Lung (tissue), 12 donors: Measurements from ENCODE around the gene TNFRSF13B. TPM values are rescaled to one million over a fixed set of nuclear protein-coding genes. Genes with fewer than 3 reads are reported as not detected.

Source experiments
- ATAC-seq: fragments of 200-7000 bp; cut with Tn5 transposase; one replicate; pipeline ENCODE4 v1.9.1; 2020; ENCODE audit warnings: moderate number of reproducible peaks; ENCODE audit not compliant: insufficient read depth, low FRiP score
- DNase-seq, 3 donors: peaks; one replicate each; pipeline ENCODE4 v3.0.0-alpha.2; 2013 to 2017
- H3K27ac ChIP-seq, 2 donors: one replicate each; pipeline ENCODE4 v1.5.1; 2013; ENCODE audit warnings: mild to moderate bottlenecking in 2 of 2, moderate library complexity in 2 of 2, control low read depth in 1 of 2, inconsistent platforms in 1 of 2, low read depth in 1 of 2, low read length in 1 of 2
- H3K27me3 ChIP-seq, 3 donors: one replicate each; pipeline ENCODE4 v1.5.1; 2013; ENCODE audit warnings: low read length in 2 of 3; ENCODE audit not compliant: control insufficient read depth in 3 of 3, insufficient read depth in 3 of 3
- H3K36me3 ChIP-seq, 4 donors: one replicate each; pipeline ENCODE4 v1.5.1; 2013; ENCODE audit warnings: low read length in 4 of 4, mild to moderate bottlenecking in 1 of 4, moderate library complexity in 1 of 4; ENCODE audit not compliant: control insufficient read depth in 4 of 4, insufficient read depth in 4 of 4
- H3K4me1 ChIP-seq, 5 donors: one replicate each; pipeline ENCODE4 v1.5.1; 2013; ENCODE audit warnings: low read length in 5 of 5, mild to moderate bottlenecking in 2 of 5, moderate library complexity in 1 of 5; ENCODE audit not compliant: control insufficient read depth in 5 of 5, insufficient read depth in 5 of 5
- H3K4me3 ChIP-seq: one replicate; pipeline ENCODE4 v1.5.1; 2013; ENCODE audit warnings: mild to moderate bottlenecking, control low read depth, moderate library complexity
- H3K9ac ChIP-seq, 2 donors: one replicate each; pipeline ENCODE4 v1.5.1; 2013; ENCODE audit warnings: low read length in 2 of 2, control low read depth in 1 of 2; ENCODE audit not compliant: insufficient read depth in 1 of 2
- H3K9me3 ChIP-seq, 4 donors: one replicate each; pipeline ENCODE4 v1.5.1; 2013; ENCODE audit warnings: low read length in 3 of 4, mild to moderate bottlenecking in 1 of 4, moderate library complexity in 1 of 4; ENCODE audit not compliant: control insufficient read depth in 4 of 4, insufficient read depth in 3 of 4
- WGBS, 2 donors: extraction: QIAGEN DNeasy Blood & Tissue Kit; methylation state at CpG; one replicate each; pipeline ENCODE4 v1.1.7; 2013; 5-methylcytosine and 5-hydroxymethylcytosine counted together
- polyA plus RNA-seq, 2 donors: library from polyadenylated mRNA; stranded (reverse); fragments of 200-250 nt; gene quantifications; one replicate each; pipeline ENCODE4 v1.2.1, GENCODE V29; 2013
- total RNA-seq, 2 donors: library from RNA; depleted of rRNA in 1 of 2; stranded (reverse); fragments of >200 nt in 1 of 2; gene quantifications; one replicate each; pipeline ENCODE4 v1.2.1, GENCODE V29; 2014 to 2021
- TF ChIP-seq, protein P1 (sequence below): IDR thresholded peaks from 2 replicates; pipeline ENCODE4 v1.5.1; 2012; ENCODE audit warnings: mild to moderate bottlenecking; ENCODE audit errors: control extremely low read depth, extremely low read depth
- donor health status: control.
- donor health status: control.
- donor health status: Bipolar disorder and iron deficiency.
- donor health status: healthy.
- donor health status: DM: yes; HTN: yes; CAD: no.

TNFRSF13B gene
- total and polyA plus RNA-seq, 4 donors = 0.08 to 1.4 (median 0.48) TPM

DNA sequence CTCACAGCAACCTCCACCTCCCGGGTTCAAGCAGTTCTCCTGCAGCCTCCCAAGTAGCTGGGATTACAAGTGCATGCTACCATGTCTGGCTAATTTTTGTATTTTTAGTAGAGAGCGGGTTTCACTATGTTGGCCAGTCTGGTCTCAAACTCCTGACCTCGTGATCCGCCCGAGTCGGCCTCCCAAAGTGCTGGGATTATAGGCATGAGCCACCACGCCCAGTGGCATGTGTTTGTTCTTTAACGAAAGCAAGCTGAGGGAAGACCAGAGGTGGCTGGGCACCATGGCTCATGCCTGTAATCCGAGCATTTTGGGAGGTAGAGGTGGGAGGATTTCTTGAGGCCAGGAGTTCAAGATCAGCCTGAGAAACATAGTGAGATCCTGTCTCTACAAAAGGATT, 18.1 kb downstream of the TNFRSF13B start:
- peaks cover 0 to 7% (median 3%) of the 10 kb centered on the region in 4 donors for H3K9me3 ChIP-seq
- no peak overlapping the region for H3K9ac ChIP-seq
- peaks cover 0 to 13% (median 12%) of the 10 kb centered on the region in 3 donors for H3K27me3 ChIP-seq
- TF ChIP-seq, protein P1, sequence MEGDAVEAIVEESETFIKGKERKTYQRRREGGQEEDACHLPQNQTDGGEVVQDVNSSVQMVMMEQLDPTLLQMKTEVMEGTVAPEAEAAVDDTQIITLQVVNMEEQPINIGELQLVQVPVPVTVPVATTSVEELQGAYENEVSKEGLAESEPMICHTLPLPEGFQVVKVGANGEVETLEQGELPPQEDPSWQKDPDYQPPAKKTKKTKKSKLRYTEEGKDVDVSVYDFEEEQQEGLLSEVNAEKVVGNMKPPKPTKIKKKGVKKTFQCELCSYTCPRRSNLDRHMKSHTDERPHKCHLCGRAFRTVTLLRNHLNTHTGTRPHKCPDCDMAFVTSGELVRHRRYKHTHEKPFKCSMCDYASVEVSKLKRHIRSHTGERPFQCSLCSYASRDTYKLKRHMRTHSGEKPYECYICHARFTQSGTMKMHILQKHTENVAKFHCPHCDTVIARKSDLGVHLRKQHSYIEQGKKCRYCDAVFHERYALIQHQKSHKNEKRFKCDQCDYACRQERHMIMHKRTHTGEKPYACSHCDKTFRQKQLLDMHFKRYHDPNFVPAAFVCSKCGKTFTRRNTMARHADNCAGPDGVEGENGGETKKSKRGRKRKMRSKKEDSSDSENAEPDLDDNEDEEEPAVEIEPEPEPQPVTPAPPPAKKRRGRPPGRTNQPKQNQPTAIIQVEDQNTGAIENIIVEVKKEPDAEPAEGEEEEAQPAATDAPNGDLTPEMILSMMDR = no peak
- no peaks in the 10 kb centered on the region for H3K36me3 ChIP-seq
- no peaks in the 10 kb centered on the region for H3K4me1 ChIP-seq
- H3K4me3 ChIP-seq = no peak overlapping the region
- no peak overlapping the region for H3K27ac ChIP-seq
- DNase-seq = no peak
- 88 to 89% methylated on average over 9 of the region's 9 CpGs for WGBS, 2 donors
- no peak for ATAC-seq

DNA sequence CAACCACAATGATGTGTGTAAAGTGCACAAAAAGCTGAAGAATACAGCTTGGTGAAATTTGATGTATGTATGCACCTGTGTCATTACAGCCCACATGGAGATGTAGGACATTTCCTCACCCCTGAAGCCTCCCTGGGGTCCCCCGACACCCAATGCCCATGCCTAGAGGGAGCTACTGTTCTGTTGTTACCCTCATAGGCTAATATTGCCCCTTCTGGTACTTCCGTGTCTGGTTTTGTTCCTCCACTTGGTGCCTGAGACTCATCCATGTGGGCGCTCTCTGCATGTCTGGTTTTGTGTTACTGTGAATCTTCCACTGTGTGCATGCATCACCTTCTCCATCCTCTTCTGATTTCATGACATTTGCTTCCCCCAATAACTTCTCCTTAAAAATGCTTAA, 18.6 kb downstream of the TNFRSF13B start:
- TF ChIP-seq, protein P1 = no peak
- DNase-seq = no peak

DNA sequence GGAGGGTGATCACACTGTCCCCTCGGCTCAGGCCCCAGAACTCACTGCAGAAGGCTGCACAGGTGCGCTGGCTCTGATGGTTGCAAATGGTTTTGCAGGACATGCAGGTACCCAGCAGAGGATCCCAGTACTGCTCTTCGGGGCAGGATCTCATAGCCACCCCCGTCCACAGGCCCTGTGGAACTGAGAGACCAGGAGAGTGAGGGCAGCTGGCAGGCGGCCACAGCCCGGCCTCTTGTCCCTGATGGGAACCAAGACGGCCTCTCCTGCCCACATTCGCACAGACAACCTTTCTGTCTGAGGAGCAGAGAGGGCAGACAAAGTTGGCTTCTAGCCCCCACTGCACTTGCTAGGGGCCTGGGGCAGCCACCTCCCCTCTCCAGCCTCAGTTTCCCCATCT, 19.5 kb downstream of the TNFRSF13B start:
- DNase-seq (no peak), ATAC-seq (no peak)
- 81 to 86% methylated on average over 8 of the region's 8 CpGs for WGBS, 2 donors
- TF ChIP-seq, protein P1 = no peak
- Histone ChIP-seq H3K4me1 (no peaks in the 10 kb centered on the region), H3K36me3 (no peaks in the 10 kb centered on the region), H3K27me3 (peaks cover 0 to 13% (median 9%) of the 10 kb centered on the region in 3 donors), H3K9me3 (peaks cover 0 to 14% (median 6%) of the 10 kb centered on the region in 4 donors), H3K4me3 (no peak overlapping the region), H3K9ac (no peak overlapping the region), H3K27ac (no peak overlapping the region)

More for the DNA sequence above, 18.6 kb downstream of the TNFRSF13B start:
- Histone ChIP-seq H3K27me3 (peaks cover 0 to 13% (median 12%) of the 10 kb centered on the region in 3 donors), H3K4me3 (no peak overlapping the region), H3K9me3 (peaks cover 0 to 12% (median 5%) of the 10 kb centered on the region in 4 donors), H3K9ac (no peak overlapping the region), H3K4me1 (no peaks in the 10 kb centered on the region), H3K36me3 (no peaks in the 10 kb centered on the region), H3K27ac (no peak overlapping the region)
- 68 to 77% methylated on average over 3 of the region's 3 CpGs for WGBS, 2 donors
- ATAC-seq = no peak

DNA sequence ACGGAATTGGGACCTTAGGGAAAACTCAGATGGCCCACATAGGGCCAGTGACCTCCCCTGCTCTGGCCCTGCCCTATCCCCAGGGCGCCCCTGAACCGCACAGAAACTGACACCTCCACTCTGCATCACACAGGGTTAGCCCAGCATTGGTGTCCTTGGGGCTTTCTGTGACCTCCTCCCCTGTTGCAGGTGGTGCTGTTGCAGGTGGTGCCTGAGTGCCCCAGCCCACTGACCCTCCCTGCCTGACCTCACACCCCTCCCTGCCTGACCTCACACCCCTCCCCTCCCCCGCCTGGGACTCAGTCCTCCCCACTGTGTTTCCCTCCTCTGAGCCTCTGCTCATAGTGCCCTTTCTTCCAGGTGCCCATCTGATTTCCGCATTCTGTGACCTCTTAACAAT, 21.4 kb downstream of the TNFRSF13B start:
- H3K4me3 ChIP-seq = no peak overlapping the region
- 85 to 87% methylated on average over 5 of the region's 5 CpGs for WGBS, 2 donors
- DNase-seq = no peak

More for the DNA sequence above, 21.4 kb downstream of the TNFRSF13B start:
- Histone ChIP-seq H3K9me3 (peaks cover 0 to 15% (median 6%) of the 10 kb centered on the region in 4 donors), H3K9ac (no peak overlapping the region), H3K27me3 (peaks cover 0 to 6% (median 0%) of the 10 kb centered on the region in 3 donors), H3K36me3 (no peaks in the 10 kb centered on the region), H3K27ac (no peak overlapping the region), H3K4me1 (no peaks in the 10 kb centered on the region)
- no peak for ATAC-seq
- TF ChIP-seq, protein P1 = no peak
